HEK293 (cell line): ENCODE measurements around the gene SPARC.

Experiments used
- CTCF ChIP-seq: fragments of 450-650 bp; formaldehyde crosslinking; IDR thresholded peaks from 2 replicates; pipeline ENCODE4 v1.5.1; 2016; ENCODE audit warnings: missing biosample characterization, missing genetic modification characterization
- INSM2 ChIP-seq: fragments of 450-650 bp; formaldehyde crosslinking; IDR thresholded peaks from 2 replicates; pipeline ENCODE4 v1.5.1; 2016; ENCODE audit warnings: missing biosample characterization, missing genetic modification characterization
- MEIS1 ChIP-seq: sonication (generic); formaldehyde crosslinking; IDR thresholded peaks from 2 replicates; pipeline ENCODE4 v1.8.1; 2022; ENCODE audit warnings: missing genetic modification reagents, mild to moderate bottlenecking, borderline replicate concordance
- SCRT1 ChIP-seq: fragments of 450-650 bp; formaldehyde crosslinking; IDR thresholded peaks from 2 replicates; pipeline ENCODE4 v1.5.1; 2016; ENCODE audit warnings: missing biosample characterization, missing genetic modification characterization, borderline replicate concordance
- ZNF121 ChIP-seq: fragments of 450-650 bp; formaldehyde crosslinking; IDR thresholded peaks from 2 replicates; pipeline ENCODE4 v1.5.1; 2016; ENCODE audit warnings: missing biosample characterization, missing genetic modification characterization
- ZNF239 ChIP-seq: fragments of 450-650 bp; formaldehyde crosslinking; IDR thresholded peaks from 2 replicates; pipeline ENCODE4 v1.5.1; 2016; ENCODE audit warnings: missing biosample characterization, missing genetic modification characterization
- ZNF580 ChIP-seq: fragments of 450-650 bp; formaldehyde crosslinking; IDR thresholded peaks from 2 replicates; pipeline ENCODE4 v1.5.1; 2016; ENCODE audit warnings: missing biosample characterization, missing genetic modification characterization
- ZNF830 ChIP-seq: fragments of 450-650 bp; IDR thresholded peaks from 2 replicates; pipeline ENCODE4 v1.5.0; 2018; ENCODE audit warnings: missing biosample characterization, missing genetic modification characterization, low read depth, mild to moderate bottlenecking, moderate library complexity

GRCh38 chr5:151648089-151648488, 38.6 kb downstream of the SPARC start:
- TF ChIP-seq ZNF239 (tag by site-specific recombination) (no peak), CTCF (tag by site-specific recombination) (no peak), INSM2 (tag by site-specific recombination) (no peak), ZNF121 (no peak), MEIS1 (CRISPR knock-in tag) (no peak), SCRT1 (no peak), ZNF830 (tag by site-specific recombination) (no peak), ZNF580 (tag by site-specific recombination) (no peak)
